ENCODE data around the gene JMJD7. TPM values are rescaled to one million over a fixed set of nuclear protein-coding genes. Genes with fewer than 3 reads are reported as not detected.

The JMJD7 gene
- total and polyA plus RNA-seq, 3 experiments from 2014 or later = 14.4 to 25.5 (median 15.0) TPM

DNA sequence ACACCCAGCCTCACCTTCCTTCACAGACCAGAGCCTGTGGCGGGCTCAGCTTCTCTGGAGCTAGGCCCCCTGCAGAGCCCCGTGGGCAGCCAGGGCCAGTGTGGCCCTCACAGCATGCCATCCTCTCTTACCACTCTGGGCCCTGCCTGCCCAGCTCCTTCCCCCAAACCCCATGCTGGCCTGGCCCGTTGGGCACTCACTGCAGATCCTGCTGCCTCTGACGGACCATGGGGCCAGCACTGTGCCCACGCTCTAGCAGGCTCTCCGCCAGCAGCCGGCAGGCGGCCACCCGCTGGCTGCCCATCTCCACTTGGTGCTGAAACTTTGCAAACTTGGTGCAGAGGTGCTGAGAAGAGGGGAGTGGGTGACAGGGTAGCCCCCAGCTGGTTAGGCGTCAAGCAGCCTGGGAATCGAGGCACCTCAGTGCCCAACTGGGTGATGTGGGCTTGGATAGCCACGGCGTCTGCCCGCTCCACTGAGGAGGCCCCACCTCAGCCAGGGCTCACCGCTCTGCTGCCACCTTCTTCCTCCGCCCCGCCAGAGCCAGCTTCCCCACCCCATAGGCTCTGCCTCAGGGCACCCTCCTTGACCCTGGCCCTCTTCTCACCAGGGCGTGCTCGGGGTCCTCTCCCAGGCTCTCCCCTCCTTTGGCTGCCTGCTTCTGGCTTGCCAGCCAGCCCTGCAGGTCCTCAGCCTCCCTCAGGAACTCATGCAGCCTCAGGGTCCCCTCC lies 43.4 kb downstream of the JMJD7 start:
- Histone ChIP-seq H3K4me1 (ENCODE audit: insufficient read depth, low read length) (peaks cover 8% of the 10 kb centered on the region), H3K36me3 (ENCODE audit: insufficient read depth, low read length) (no peaks in the 10 kb centered on the region), H3K4me3 (ENCODE audit: low read length) (no peak overlapping the region), H3K27ac (ENCODE audit: low read depth, low read length) (no peak overlapping the region), H3K27me3 (ENCODE audit: insufficient read depth, low read length, poor library complexity, severe bottlenecking) (no peaks in the 10 kb centered on the region), H3K9me3 (ENCODE audit: low read length) (no peaks in the 10 kb centered on the region)
- Mint-ChIP-seq H3K4me1 (peaks cover 7 to 12% (median 9%) of the 10 kb centered on the region in 3 donors), H3K36me3 (no peaks in the 10 kb centered on the region), H3K27ac (peak overlapping the region; percentile 73 to 96 (median 91)), H3K9me3 (no peaks in the 10 kb centered on the region), H3K27me3 (peaks cover 0 to 4% of the 10 kb centered on the region in 2 donors), H3K4me3 (no peak overlapping the region)
- ChIA-PET CTCF (interaction anchor here (0.9 to 1.6 kb wide), 5 partner anchors 10 to 98 kb away, joined by 4 to 6 read pairs (median 5); partner anchors contain the start of genes MAPKBP1 and SPTBN5), POLR2A (interaction anchor here (1.8 kb wide), 1 partner anchor 24 kb away, joined by 7 read pairs; no protein-coding TSS in a partner anchor)
- DNase-seq = no peak

DNA sequence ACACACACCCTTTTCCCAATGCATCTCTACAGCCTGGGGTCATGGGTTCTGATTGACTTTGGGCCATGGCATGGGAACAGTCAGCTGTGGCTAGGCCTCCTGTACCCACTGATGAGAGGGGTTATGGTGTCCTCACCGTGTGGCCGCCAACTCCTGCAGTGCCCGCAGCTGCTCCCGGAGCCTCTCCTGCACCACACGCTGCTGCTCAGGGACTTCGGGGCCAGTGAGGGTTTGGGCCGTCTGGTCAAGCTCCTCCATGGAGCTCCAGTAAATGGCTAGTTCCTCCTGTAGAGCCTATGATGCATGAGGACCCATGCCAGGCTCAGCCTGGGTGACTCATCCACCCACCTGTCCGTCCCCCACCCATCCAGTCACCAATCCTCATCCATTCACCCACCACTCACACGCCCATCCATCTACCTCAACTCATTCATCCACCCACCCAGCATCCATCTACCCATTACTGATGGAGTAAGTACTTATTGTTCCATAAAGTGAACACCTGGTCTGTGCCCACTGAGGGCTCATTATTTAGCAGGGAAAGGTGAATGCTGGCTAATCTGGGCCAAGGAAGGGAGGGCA lies 44.4 kb downstream of the JMJD7 start:
- Mint-ChIP-seq H3K27me3 (peaks cover 0 to 4% of the 10 kb centered on the region in 2 donors), H3K27ac (peak overlapping the region in 5 of 8 donors; percentile 18 to 69 (median 56)), H3K9me3 (no peaks in the 10 kb centered on the region), H3K36me3 (no peaks in the 10 kb centered on the region), H3K4me3 (no peak overlapping the region), H3K4me1 (peaks cover 7 to 12% (median 9%) of the 10 kb centered on the region in 3 donors)
- POLR2A ChIA-PET = interaction anchor here (1.8 kb wide), 1 partner anchor 23 kb away, joined by 7 read pairs; no protein-coding TSS in a partner anchor
- no peak overlapping the region for H3K4me3 ChIP-seq (ENCODE audit: low read length)
- CTCF ChIA-PET = no interaction called here
- no peaks in the 10 kb centered on the region for H3K9me3 ChIP-seq (ENCODE audit: low read length)
- DNase-seq = no peak
- H3K27ac ChIP-seq (ENCODE audit: low read depth, low read length) = no peak overlapping the region
- H3K4me1 ChIP-seq (ENCODE audit: insufficient read depth, low read length) = peaks cover 8% of the 10 kb centered on the region
- no peaks in the 10 kb centered on the region for H3K36me3 ChIP-seq (ENCODE audit: insufficient read depth, low read length)
- no peaks in the 10 kb centered on the region for H3K27me3 ChIP-seq (ENCODE audit: insufficient read depth, low read length, poor library complexity, severe bottlenecking)

DNA sequence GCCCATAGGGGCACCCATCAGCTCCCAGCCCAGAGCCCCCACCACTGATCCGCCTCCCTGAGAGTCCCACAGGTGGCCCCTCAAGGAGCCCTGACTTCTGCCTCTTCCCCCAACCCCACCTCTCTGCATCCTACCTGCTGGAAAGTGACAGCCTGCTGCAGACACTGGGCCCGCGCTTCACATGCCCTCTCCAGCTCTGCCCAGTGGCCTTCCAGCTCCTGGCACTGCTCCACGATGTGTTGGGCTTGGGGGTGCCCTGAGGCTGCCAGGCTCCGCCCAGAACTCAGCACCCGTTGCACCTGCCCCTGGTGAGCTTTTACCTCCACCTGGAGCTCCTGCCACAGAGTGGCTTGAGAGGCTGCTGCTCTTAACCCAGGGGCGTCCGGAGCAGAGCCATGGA lies 45.8 kb downstream of the JMJD7 start:
- peaks cover 8% of the 10 kb centered on the region for H3K4me1 ChIP-seq (ENCODE audit: insufficient read depth, low read length)
- CTCF ChIA-PET = no interaction called here
- POLR2A ChIA-PET = no interaction called here

DNA sequence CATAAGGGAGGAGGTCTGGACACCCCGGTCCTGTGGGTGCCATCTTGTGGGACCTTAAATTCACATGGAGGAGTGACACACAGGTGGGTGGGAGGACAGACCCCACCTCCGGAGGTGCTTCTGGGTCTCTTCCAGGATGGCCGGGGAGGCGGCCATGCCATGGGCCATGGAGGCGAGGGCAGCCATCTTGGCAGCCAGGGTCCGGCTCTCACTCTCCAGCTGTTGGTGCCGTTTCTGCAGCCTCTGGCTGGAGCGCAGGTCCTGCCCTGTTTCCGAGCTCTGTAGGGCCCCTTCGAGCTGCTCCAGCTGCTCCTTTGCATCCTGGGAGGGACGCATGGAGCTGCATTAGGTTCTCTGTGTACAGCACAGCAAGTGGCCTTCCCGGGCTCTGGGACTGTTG lies 46.8 kb downstream of the JMJD7 start:
- Histone ChIP-seq H3K27ac (ENCODE audit: low read depth, low read length) (no peak overlapping the region), H3K4me1 (ENCODE audit: insufficient read depth, low read length) (peaks cover 8% of the 10 kb centered on the region), H3K36me3 (ENCODE audit: insufficient read depth, low read length) (no peaks in the 10 kb centered on the region), H3K27me3 (ENCODE audit: insufficient read depth, low read length, poor library complexity, severe bottlenecking) (no peaks in the 10 kb centered on the region), H3K9me3 (ENCODE audit: low read length) (no peaks in the 10 kb centered on the region), H3K4me3 (ENCODE audit: low read length) (no peak overlapping the region)
- CTCF ChIA-PET = no interaction called here
- Mint-ChIP-seq H3K4me3 (no peak overlapping the region), H3K27me3 (peaks cover 0 to 4% of the 10 kb centered on the region in 2 donors), H3K27ac (no peak overlapping the region), H3K9me3 (no peaks in the 10 kb centered on the region), H3K36me3 (no peaks in the 10 kb centered on the region), H3K4me1 (peaks cover 7 to 12% (median 9%) of the 10 kb centered on the region in 3 donors)
- DNase-seq = no peak
- POLR2A ChIA-PET = no interaction called here

More for the DNA sequence above, 45.8 kb downstream of the JMJD7 start:
- peaks cover 7 to 12% (median 9%) of the 10 kb centered on the region in 3 donors for H3K4me1 Mint-ChIP-seq
- Histone ChIP-seq H3K9me3 (ENCODE audit: low read length) (no peaks in the 10 kb centered on the region), H3K4me3 (ENCODE audit: low read length) (no peak overlapping the region), H3K27me3 (ENCODE audit: insufficient read depth, low read length, poor library complexity, severe bottlenecking) (no peaks in the 10 kb centered on the region), H3K36me3 (ENCODE audit: insufficient read depth, low read length) (no peaks in the 10 kb centered on the region), H3K27ac (ENCODE audit: low read depth, low read length) (no peak overlapping the region)
- H3K36me3 Mint-ChIP-seq = no peaks in the 10 kb centered on the region
- no peak for DNase-seq
- H3K4me3 Mint-ChIP-seq = no peak overlapping the region
- peaks cover 0 to 4% of the 10 kb centered on the region in 2 donors for H3K27me3 Mint-ChIP-seq
- no peaks in the 10 kb centered on the region for H3K9me3 Mint-ChIP-seq
- peak overlapping the region in 4 of 8 donors; percentile 9 to 75 (median 35) for H3K27ac Mint-ChIP-seq

DNA sequence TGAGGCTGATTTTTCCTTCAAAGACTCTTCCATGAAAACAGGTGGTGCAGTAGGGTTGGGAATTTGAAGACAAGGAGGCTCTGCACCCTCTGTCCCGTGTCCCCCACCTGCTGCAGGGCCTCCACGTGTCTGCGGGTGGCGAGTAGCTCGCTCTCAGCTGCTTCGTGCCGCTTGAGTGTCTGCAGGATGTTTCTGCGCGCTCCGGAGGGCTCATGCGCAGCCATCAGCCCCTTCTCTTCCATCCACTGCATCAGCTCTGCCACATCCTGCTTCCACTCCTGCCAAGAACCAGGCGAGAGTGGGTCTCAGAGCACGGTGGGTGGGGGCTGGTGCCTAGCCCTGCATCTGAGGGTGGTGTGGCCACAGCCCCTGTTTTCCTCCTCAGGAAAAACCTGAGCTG lies 48.1 kb downstream of the JMJD7 start:
- DNase-seq = no peak
- H3K4me1 Mint-ChIP-seq = peaks cover 3 to 5% (median 5%) of the 10 kb centered on the region in 3 donors
- Histone ChIP-seq H3K36me3 (ENCODE audit: insufficient read depth, low read length) (no peaks in the 10 kb centered on the region), H3K9me3 (ENCODE audit: low read length) (no peaks in the 10 kb centered on the region), H3K4me1 (ENCODE audit: insufficient read depth, low read length) (peaks cover 2% of the 10 kb centered on the region), H3K4me3 (ENCODE audit: low read length) (no peak overlapping the region), H3K27ac (ENCODE audit: low read depth, low read length) (no peak overlapping the region), H3K27me3 (ENCODE audit: insufficient read depth, low read length, poor library complexity, severe bottlenecking) (no peaks in the 10 kb centered on the region)
- POLR2A ChIA-PET = no interaction called here
- peaks cover 6% of the 10 kb centered on the region in 2 donors for H3K27me3 Mint-ChIP-seq
- H3K9me3 Mint-ChIP-seq = no peaks in the 10 kb centered on the region
- CTCF ChIA-PET = interaction anchor here (2.0 kb wide), 1 partner anchor 27 kb away, joined by 6 read pairs; no protein-coding TSS in a partner anchor
- peak overlapping the region in 1 of 7 donors; percentile 65 for H3K4me3 Mint-ChIP-seq
- H3K36me3 Mint-ChIP-seq = no peaks in the 10 kb centered on the region
- H3K27ac Mint-ChIP-seq = peak overlapping the region in 1 of 8 donors; percentile 58

DNA sequence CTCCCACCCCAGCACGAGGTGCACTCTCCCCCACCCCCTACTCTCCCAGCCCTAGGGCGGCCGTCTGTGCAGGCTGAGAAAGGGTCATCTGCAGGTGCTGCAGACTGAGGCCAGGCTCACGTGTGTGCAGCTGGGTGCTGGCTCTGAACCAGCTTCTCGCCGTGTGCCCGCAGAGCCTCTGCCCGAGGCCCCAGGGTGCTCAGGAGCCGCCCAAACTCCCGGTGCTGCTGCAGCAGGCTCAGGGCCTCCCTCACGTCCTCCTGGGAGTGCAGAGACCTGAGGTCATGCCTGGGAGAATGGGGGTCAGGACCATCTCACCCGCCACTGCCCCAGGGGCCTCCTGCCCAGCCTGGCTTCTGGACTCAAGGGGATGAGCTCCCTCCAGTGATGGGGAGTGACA lies 48.8 kb downstream of the JMJD7 start:
- ChIA-PET CTCF (interaction anchor here (0.8 to 2.0 kb wide), 2 partner anchors 26 to 28 kb away, joined by 3 to 6 read pairs; no protein-coding TSS in a partner anchor), POLR2A (no interaction called here)
- DNase-seq = no peak
- no peak overlapping the region for H3K27ac Mint-ChIP-seq
- H3K4me1 Mint-ChIP-seq = peaks cover 5 to 10% (median 8%) of the 10 kb centered on the region in 3 donors
- Histone ChIP-seq H3K9me3 (ENCODE audit: low read length) (no peaks in the 10 kb centered on the region), H3K4me1 (ENCODE audit: insufficient read depth, low read length) (no peaks in the 10 kb centered on the region), H3K36me3 (ENCODE audit: insufficient read depth, low read length) (no peaks in the 10 kb centered on the region), H3K27ac (ENCODE audit: low read depth, low read length) (no peak overlapping the region), H3K4me3 (ENCODE audit: low read length) (no peak overlapping the region), H3K27me3 (ENCODE audit: insufficient read depth, low read length, poor library complexity, severe bottlenecking) (peaks cover 7% of the 10 kb centered on the region)
- H3K4me3 Mint-ChIP-seq = no peak overlapping the region
- no peaks in the 10 kb centered on the region for H3K9me3 Mint-ChIP-seq
- peaks cover 7 to 12% of the 10 kb centered on the region in 2 donors for H3K27me3 Mint-ChIP-seq
- peaks cover 0 to 1% (median 0%) of the 10 kb centered on the region in 3 donors for H3K36me3 Mint-ChIP-seq

DNA sequence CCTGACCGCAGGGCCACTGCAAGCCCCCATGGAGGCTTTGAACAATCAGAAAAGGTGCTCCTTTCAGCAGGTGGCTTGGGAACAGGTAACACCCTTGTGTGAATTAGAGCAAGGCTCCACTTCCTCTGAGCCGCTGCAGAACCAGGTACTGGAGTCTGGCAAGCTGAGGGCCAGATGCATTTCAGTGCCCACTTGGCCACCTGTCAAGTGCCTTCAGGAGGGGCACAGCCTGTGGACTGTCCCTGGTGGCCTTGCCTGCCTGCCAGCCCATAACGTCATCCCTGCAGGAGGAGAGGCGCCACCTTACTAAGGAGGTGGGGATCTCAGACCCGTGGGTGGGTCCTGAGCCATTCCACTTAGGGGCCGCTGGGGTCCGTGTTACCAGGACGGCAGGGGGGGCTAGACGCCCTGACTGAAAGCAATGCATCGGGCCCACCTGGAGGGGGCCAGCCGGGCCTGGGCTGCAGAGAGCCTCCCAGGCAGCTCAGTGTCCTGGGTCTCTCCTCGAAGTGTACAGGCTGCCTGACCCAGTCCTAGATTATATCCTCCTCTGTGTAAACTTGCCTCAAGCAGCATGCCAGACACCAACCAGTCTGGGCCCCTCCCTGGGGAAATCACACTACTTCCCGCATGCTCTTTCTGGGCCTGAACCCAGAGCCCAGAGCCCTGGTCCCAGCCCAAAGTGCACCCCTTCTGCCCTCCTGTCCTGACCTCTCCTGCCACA lies 49.9 kb downstream of the JMJD7 start:
- H3K27me3 ChIP-seq (ENCODE audit: insufficient read depth, low read length, poor library complexity, severe bottlenecking) = peaks cover 7% of the 10 kb centered on the region
- peaks cover 4 to 12% of the 10 kb centered on the region in 2 donors for H3K27me3 Mint-ChIP-seq
- no peak overlapping the region for H3K4me3 ChIP-seq (ENCODE audit: low read length)
- H3K36me3 Mint-ChIP-seq = peaks cover 0 to 1% (median 0%) of the 10 kb centered on the region in 3 donors
- CTCF ChIA-PET = no interaction called here
- peak overlapping the region in 1 of 8 donors; percentile 54 for H3K27ac Mint-ChIP-seq
- H3K27ac ChIP-seq (ENCODE audit: low read depth, low read length) = no peak overlapping the region
- no peak overlapping the region for H3K4me3 Mint-ChIP-seq
- peaks cover 5 to 12% (median 10%) of the 10 kb centered on the region in 3 donors for H3K4me1 Mint-ChIP-seq
- H3K4me1 ChIP-seq (ENCODE audit: insufficient read depth, low read length) = no peaks in the 10 kb centered on the region
- no peak for DNase-seq
- H3K9me3 ChIP-seq (ENCODE audit: low read length) = no peaks in the 10 kb centered on the region
- H3K9me3 Mint-ChIP-seq = no peaks in the 10 kb centered on the region
- POLR2A ChIA-PET = no interaction called here
- H3K36me3 ChIP-seq (ENCODE audit: insufficient read depth, low read length) = no peaks in the 10 kb centered on the region
